DND-41 (cell line): ENCODE measurements around the gene SPOPL.

Source experiments
- ATAC-seq: fragments of 200-7000 bp; cut with Tn5 transposase; 3 replicates; pipeline ENCODE4 v1.9.1; 2021; ENCODE audit warnings: low read depth; ENCODE audit not compliant: insufficient read depth
- DNase-seq: peaks from one replicate; pipeline ENCODE4 v3.0.0-alpha.2; 2020
- H2AFZ ChIP-seq: 2 replicates; pipeline ENCODE4 v1.6.0; 2012; ENCODE audit warnings: low read depth, low read length
- H3K27ac ChIP-seq: 2 replicates; pipeline ENCODE4 v1.5.1; 2012; ENCODE audit warnings: low read length, inconsistent platforms
- H3K27me3 ChIP-seq: fragments of 200-600 bp; sonication (generic); 2 replicates; pipeline ENCODE4 v1.6.0; 2012; ENCODE audit warnings: low read length, mild to moderate bottlenecking, inconsistent platforms; ENCODE audit not compliant: insufficient read depth, poor library complexity
- H3K36me3 ChIP-seq: 2 replicates; pipeline ENCODE4 v1.5.1; 2012; ENCODE audit warnings: low read length, inconsistent platforms; ENCODE audit not compliant: insufficient read depth
- H3K4me1 ChIP-seq: 2 replicates; pipeline ENCODE4 v1.5.1; 2012; ENCODE audit warnings: mild to moderate bottlenecking, low read length; ENCODE audit not compliant: insufficient read depth
- H3K4me2 ChIP-seq: 2 replicates; pipeline ENCODE4 v1.6.0; 2012; ENCODE audit warnings: mild to moderate bottlenecking, moderate library complexity, low read length, inconsistent platforms; ENCODE audit not compliant: insufficient read depth
- H3K4me3 ChIP-seq, 2 experiments: fragments of 200-600 bp in 1 of 2; shearing (Covaris generic) in 1 of 2; 2 replicates each; pipeline ENCODE4 v1.5.1; 2012 to 2016; ENCODE audit warnings: inconsistent platforms in 2 of 2, low read length in 2 of 2, mild to moderate bottlenecking in 2 of 2, low read depth in 1 of 2, moderate library complexity in 1 of 2
- H3K79me2 ChIP-seq: 2 replicates; pipeline ENCODE4 v1.6.0; 2012; ENCODE audit warnings: low read length, inconsistent platforms; ENCODE audit not compliant: insufficient read depth
- H3K9ac ChIP-seq: 2 replicates; pipeline ENCODE4 v1.6.0; 2012; ENCODE audit warnings: low read depth, mild to moderate bottlenecking, inconsistent platforms, low read length, moderate library complexity
- H3K9me3 ChIP-seq: 2 replicates; pipeline ENCODE4 v1.5.1; 2012; ENCODE audit warnings: low read length, moderate library complexity, mild to moderate bottlenecking, inconsistent platforms; ENCODE audit not compliant: insufficient read depth, severe bottlenecking
- H4K20me1 ChIP-seq: 2 replicates; pipeline ENCODE4 v1.6.0; 2012; ENCODE audit warnings: low read length; ENCODE audit not compliant: insufficient read depth
- CTCF ChIP-seq: IDR thresholded peaks from 2 replicates; pipeline ENCODE4 v1.5.1; 2012; ENCODE audit warnings: borderline replicate concordance, low read length, moderate library complexity, mild to moderate bottlenecking; ENCODE audit not compliant: poor library complexity, severe bottlenecking; ENCODE audit errors: extremely low read depth
- EZH2 ChIP-seq: IDR thresholded peaks from 3 replicates; pipeline ENCODE4 v1.6.1; 2012; ENCODE audit warnings: borderline replicate concordance, low read depth, mild to moderate bottlenecking, moderate library complexity, low read length, inconsistent platforms; ENCODE audit not compliant: severe bottlenecking

The SPOPL gene

GRCh38 chr2:138494265-138494966 is 7.2 kb upstream of the SPOPL start:
- Histone ChIP-seq H3K27ac (no peak overlapping the region), H3K9me3 (no peaks in the 10 kb centered on the region), H3K4me2 (no peak overlapping the region), H4K20me1 (no peaks in the 10 kb centered on the region), H3K4me3 (no peak overlapping the region), H2AFZ (no peak overlapping the region), H3K27me3 (no peaks in the 10 kb centered on the region), H3K36me3 (no peaks in the 10 kb centered on the region), H3K4me1 (no peaks in the 10 kb centered on the region), H3K79me2 (no peaks in the 10 kb centered on the region), H3K9ac (no peak overlapping the region)
- ATAC-seq (no peak), DNase-seq (no peak)
- no peak for TF ChIP-seq CTCF

GRCh38 chr2:138495384-138495783 is 6.2 kb upstream of the SPOPL start:
- no peak for DNase-seq
- no peak for TF ChIP-seq EZH2
- Histone ChIP-seq H3K4me2 (no peak overlapping the region), H3K9me3 (no peaks in the 10 kb centered on the region), H3K4me1 (no peaks in the 10 kb centered on the region), H4K20me1 (no peaks in the 10 kb centered on the region), H3K79me2 (no peaks in the 10 kb centered on the region), H3K36me3 (no peaks in the 10 kb centered on the region), H3K4me3 (no peak overlapping the region), H3K27me3 (no peaks in the 10 kb centered on the region), H3K27ac (no peak overlapping the region), H2AFZ (no peak overlapping the region), H3K9ac (no peak overlapping the region)
- ATAC-seq, result no peak

GRCh38 chr2:138496096-138496651 is 5.4 kb upstream of the SPOPL start:
- H3K4me3 ChIP-seq, result no peak overlapping the region
- H3K79me2 ChIP-seq, result no peaks in the 10 kb centered on the region
- no peak overlapping the region for H3K9ac ChIP-seq
- TF ChIP-seq EZH2 (no peak), CTCF (no peak)
- DNase-seq (no peak), ATAC-seq (no peak)
- no peak overlapping the region for H3K27ac ChIP-seq
- no peaks in the 10 kb centered on the region for H3K36me3 ChIP-seq
- H3K27me3 ChIP-seq, result no peaks in the 10 kb centered on the region
- no peak overlapping the region for H3K4me2 ChIP-seq
- H3K4me1 ChIP-seq, result no peaks in the 10 kb centered on the region
- H2AFZ ChIP-seq, result no peak overlapping the region
- no peaks in the 10 kb centered on the region for H4K20me1 ChIP-seq
- H3K9me3 ChIP-seq, result peaks cover 3% of the 10 kb centered on the region

- no peak overlapping the region for H3K9ac ChIP-seq
- H3K4me1 ChIP-seq, result no peaks in the 10 kb centered on the region
- no peak overlapping the region for H3K4me2 ChIP-seq
- H3K36me3 ChIP-seq, result no peaks in the 10 kb centered on the region
- no peak overlapping the region for H3K4me3 ChIP-seq
- TF ChIP-seq CTCF, result no peak
- TF ChIP-seq EZH2, result no peak
- H3K27ac ChIP-seq, result no peak overlapping the region
- no peaks in the 10 kb centered on the region for H3K79me2 ChIP-seq
- H2AFZ ChIP-seq, result no peak overlapping the region
- DNase-seq (no peak), ATAC-seq (no peak)
- H3K27me3 ChIP-seq, result no peaks in the 10 kb centered on the region
- H3K9me3 ChIP-seq, result peaks cover 4% of the 10 kb centered on the region
- no peaks in the 10 kb centered on the region for H4K20me1 ChIP-seq
Measured at GRCh38 chr2:138497294-138497693, 4.3 kb upstream of the SPOPL start.
